IMR-90 (cell line): Measurements from ENCODE around the gene SIRT2. TPM values are rescaled to one million over a fixed set of nuclear protein-coding genes. Genes with fewer than 3 reads are reported as not detected.

Experiments used
- ATAC-seq: fragments of 200-7000 bp; cut with Tn5 transposase; 2 replicates; pipeline ENCODE4 v1.9.1; 2020; ENCODE audit warnings: low read depth, mild to moderate bottlenecking, moderate library complexity
- BruUV-seq: library from RNA; stranded (reverse); fragments of 400-500 nt; replicated peaks from 2 replicates; lab custom pipeline; 2021; lab: Mats Ljungman, UMichigan
- CTCF ChIA-PET: fragments of 300-600 bp; formaldehyde crosslinking; extraction: SDS; loops from one replicate; lab custom pipeline; 2021; ENCODE audit warnings: antibody characterized with exemption; lab: Yijun Ruan, JAX
- POLR2A ChIA-PET: fragments of 300-600 bp; sonication (Branson Sonifier 250); formaldehyde crosslinking; loops from one replicate; lab custom pipeline; 2022; ENCODE audit warnings: antibody characterized with exemption; ENCODE audit not compliant: unreplicated experiment; lab: Charles Lee
- DNase-seq: peaks from one replicate; pipeline ENCODE4 v3.0.0; 2013
- H2AFZ ChIP-seq: replicated peaks from 2 replicates; pipeline ENCODE3; 2013; ENCODE audit warnings: low read length, mild to moderate bottlenecking; ENCODE audit not compliant: poor library complexity
- H2AK5ac ChIP-seq: 2 replicates; pipeline ENCODE4 v1.6.1; 2013; ENCODE audit warnings: low read depth, low read length, inconsistent platforms
- H2AK9ac ChIP-seq: replicated peaks from 2 replicates; pipeline ENCODE3; 2013; ENCODE audit warnings: mild to moderate bottlenecking, low read depth, low read length, moderate library complexity; ENCODE audit not compliant: poor library complexity
- H2BK120ac ChIP-seq: 2 replicates; pipeline ENCODE4 v1.6.1; 2013; ENCODE audit warnings: low read depth, low read length, inconsistent platforms
- H2BK15ac ChIP-seq: 3 replicates; pipeline ENCODE4 v1.6.1; 2013; ENCODE audit warnings: low read depth, low read length, inconsistent platforms
- H2BK20ac ChIP-seq: 2 replicates; pipeline ENCODE4 v1.6.1; 2013; ENCODE audit warnings: low read depth, mild to moderate bottlenecking, inconsistent platforms, low read length, moderate library complexity
- H2BK5ac ChIP-seq: 2 replicates; pipeline ENCODE4 v1.6.1; 2013; ENCODE audit warnings: mild to moderate bottlenecking, low read depth, low read length, inconsistent platforms; ENCODE audit not compliant: poor library complexity, severe bottlenecking
- H3K14ac ChIP-seq: replicated peaks from 2 replicates; pipeline ENCODE4 v1.6.1; 2013; ENCODE audit warnings: low read depth, low read length, inconsistent platforms
- H3K18ac ChIP-seq: 2 replicates; pipeline ENCODE4 v1.6.1; 2013; ENCODE audit warnings: low read depth, low read length, control low read depth
- H3K23ac ChIP-seq: 2 replicates; pipeline ENCODE4 v1.6.1; 2013; ENCODE audit warnings: low read depth, low read length, inconsistent platforms
- H3K27ac ChIP-seq: 2 replicates; pipeline ENCODE4 v1.5.1; 2013; ENCODE audit warnings: mild to moderate bottlenecking, control low read depth, low read length; ENCODE audit not compliant: insufficient read depth
- H3K27me3 ChIP-seq: 2 replicates; pipeline ENCODE4 v1.6.1; 2013; ENCODE audit warnings: low read length; ENCODE audit not compliant: control insufficient read depth, insufficient read depth
- H3K36me3 ChIP-seq: 2 replicates; pipeline ENCODE4 v1.6.1; 2013; ENCODE audit warnings: low read length, mixed read lengths; ENCODE audit not compliant: control insufficient read depth, insufficient read depth
- H3K4ac ChIP-seq: 2 replicates; pipeline ENCODE4 v1.6.1; 2013; ENCODE audit warnings: low read depth, low read length, inconsistent platforms
- H3K4me1 ChIP-seq: 2 replicates; pipeline ENCODE4 v1.6.1; 2013; ENCODE audit warnings: low read length, mixed read lengths; ENCODE audit not compliant: control insufficient read depth, insufficient read depth
- H3K4me2 ChIP-seq: 2 replicates; pipeline ENCODE4 v1.6.1; 2013; ENCODE audit warnings: low read depth, mild to moderate bottlenecking, control low read depth, low read length, moderate library complexity
- H3K4me3 ChIP-seq: 2 replicates; pipeline ENCODE4 v1.5.1; 2013; ENCODE audit warnings: low read depth, mild to moderate bottlenecking, control low read depth, low read length, moderate library complexity; ENCODE audit not compliant: insufficient read depth
- H3K56ac ChIP-seq: 2 replicates; pipeline ENCODE4 v1.6.1; 2013; ENCODE audit warnings: low read length, inconsistent platforms; ENCODE audit not compliant: insufficient read depth; ENCODE audit errors: extremely low read depth
- H3K79me1 ChIP-seq, 2 experiments: 2 replicates each; pipeline ENCODE4 v1.6.1; 2013; ENCODE audit warnings: low read length in 2 of 2, inconsistent platforms in 1 of 2, low read depth in 1 of 2
- H3K9ac ChIP-seq: 2 replicates; pipeline ENCODE4 v1.6.1; 2013; ENCODE audit warnings: low read depth, low read length, control low read depth
- H3K9me1 ChIP-seq: 2 replicates; pipeline ENCODE4 v1.6.1; 2013; ENCODE audit warnings: low read length, inconsistent platforms; ENCODE audit not compliant: insufficient read depth
- H3K9me3 ChIP-seq: 2 replicates; pipeline ENCODE4 v1.6.1; 2013; ENCODE audit warnings: low read length; ENCODE audit not compliant: control insufficient read depth, insufficient read depth
- H4K20me1 ChIP-seq: 2 replicates; pipeline ENCODE4 v1.6.1; 2013; ENCODE audit warnings: low read length, inconsistent platforms; ENCODE audit not compliant: insufficient read depth
- H4K5ac ChIP-seq: 2 replicates; pipeline ENCODE4 v1.6.1; 2013; ENCODE audit warnings: mild to moderate bottlenecking, low read depth, low read length, control low read depth
- H4K8ac ChIP-seq, 2 experiments: 2 replicates each; pipeline ENCODE4 v1.6.1; 2013; ENCODE audit warnings: low read depth in 2 of 2, low read length in 2 of 2, control low read depth in 1 of 2, inconsistent platforms in 1 of 2
- H4K91ac ChIP-seq: 2 replicates; pipeline ENCODE4 v1.6.1; 2013; ENCODE audit warnings: low read depth, low read length, inconsistent platforms; ENCODE audit not compliant: insufficient read depth
- BHLHE40 ChIP-seq: fragments of 150-350 bp; IDR thresholded peaks from 2 replicates; pipeline ENCODE4 v1.6.1; 2016; ENCODE audit warnings: mild to moderate bottlenecking, low read depth, low read length
- CEBPB ChIP-seq: IDR thresholded peaks from 2 replicates; pipeline ENCODE4 v1.6.1; 2012; ENCODE audit warnings: low read depth, low read length, improper control_type of control experiment
- CHD1 ChIP-seq: IDR thresholded peaks from 2 replicates; pipeline ENCODE4 v1.6.1; 2012; ENCODE audit warnings: low read depth, low read length, improper control_type of control experiment
- ELK1 ChIP-seq: fragments of 150-350 bp; IDR thresholded peaks from 2 replicates; pipeline ENCODE4 v1.6.1; 2016; ENCODE audit warnings: low read depth, mild to moderate bottlenecking, low read length, moderate library complexity, borderline replicate concordance
- MAFK ChIP-seq: IDR thresholded peaks from 2 replicates; pipeline ENCODE4 v1.6.1; 2012; ENCODE audit warnings: low read depth, low read length, improper control_type of control experiment
- MAZ ChIP-seq: IDR thresholded peaks from 2 replicates; pipeline ENCODE4 v1.6.1; 2012; ENCODE audit warnings: low read depth, mild to moderate bottlenecking, low read length, improper control_type of control experiment, moderate library complexity, borderline replicate concordance
- MXI1 ChIP-seq: IDR thresholded peaks from 2 replicates; pipeline ENCODE4 v1.6.1; 2012; ENCODE audit warnings: low read depth, mild to moderate bottlenecking, low read length, moderate library complexity, borderline replicate concordance
- NFE2L2 ChIP-seq: fragments of 150-350 bp; IDR thresholded peaks from 2 replicates; pipeline ENCODE4 v1.6.1; 2016; ENCODE audit warnings: low read depth, mild to moderate bottlenecking, low read length
- POLR2A ChIP-seq: IDR thresholded peaks from 2 replicates; pipeline ENCODE4 v1.6.1; 2012; ENCODE audit warnings: mild to moderate bottlenecking, low read depth, low read length
- RAD21 ChIP-seq: IDR thresholded peaks from 2 replicates; pipeline ENCODE4 v1.6.1; 2012; ENCODE audit warnings: low read length, improper control_type of control experiment
- RCOR1 ChIP-seq: IDR thresholded peaks from 2 replicates; pipeline ENCODE4 v1.6.1; 2012; ENCODE audit warnings: mild to moderate bottlenecking, low read length, improper control_type of control experiment; ENCODE audit not compliant: insufficient replicate concordance
- RFX5 ChIP-seq: IDR thresholded peaks from 2 replicates; pipeline ENCODE4 v1.8.0; 2012; ENCODE audit warnings: low read depth, mild to moderate bottlenecking, low read length, moderate library complexity
- WGBS, 2 experiments: methylation state at CpG; one replicate each; pipeline versions ENCODE4 v1.1.5 to v1.1.7; 2013; ENCODE audit warnings: missing lambda C conversion rate in 2 of 2; ENCODE audit not compliant: insufficient read length in 1 of 2; ENCODE audit errors: extremely low coverage in 2 of 2; 5-methylcytosine and 5-hydroxymethylcytosine counted together
- dilution Hi-C: fragments of 300-500 bp; cut with HindIII; formaldehyde crosslinking; loops from one replicate; pipeline ENCODE4 v1.14.3; 2018; ENCODE audit warnings: low sequenced_read_pairs; ENCODE audit not compliant: unreplicated experiment
- in situ Hi-C: fragments of 300-500 bp; cut with MboI; formaldehyde crosslinking; loops from 3 replicates; pipeline ENCODE4 v1.14.3; 2019; ENCODE audit warnings: low sequenced_read_pairs, inconsistent platforms, mixed read lengths
- intact Hi-C: fragments of 100-400 bp; cut with micrococcal nuclease; formaldehyde crosslinking; loops from 2 replicates; pipeline ENCODE4 v1.10.0; 2022
- polyA plus RNA-seq, 3 experiments: library from polyadenylated mRNA; depleted of rRNA; stranded (reverse); fragments of >200 nt; gene quantifications; 2 replicates each; pipeline ENCODE4 v1.2.3, GENCODE V29; 2012; ENCODE audit warnings: low replicate concordance in 1 of 3
- total RNA-seq: library from RNA; depleted of rRNA; stranded (reverse); fragments of >200 nt; gene quantifications from 2 replicates; pipeline ENCODE4 v1.2.3, GENCODE V29; 2012
- TF ChIP-seq, protein P1 (sequence below): conservative IDR thresholded peaks from 2 replicates; pipeline ENCODE4 v1.5.1; 2012; ENCODE audit warnings: mild to moderate bottlenecking, low read depth, low read length, improper control_type of control experiment
- TF ChIP-seq, protein P2 (sequence below): fragments of 150-350 bp; IDR thresholded peaks from 2 replicates; pipeline ENCODE4 v1.6.1; 2017; ENCODE audit warnings: mild to moderate bottlenecking, antibody characterized with exemption, low read length, low read depth

The SIRT2 gene
- total and polyA plus RNA-seq, 2 of the 4 experiments (the other 2 are of a cell fraction): 43.0 to 50.0 TPM

GRCh38 chr19:38856813-38857212 lies 42.6 kb downstream of the SIRT2 start:
- H3K27ac ChIP-seq: no peak overlapping the region
- H3K9ac ChIP-seq: no peak overlapping the region
- dilution Hi-C loops (no loop called here), intact Hi-C loops (no loop called here), in situ Hi-C loops (no loop called here)
- no peaks in the 10 kb centered on the region for H3K9me3 ChIP-seq
- no peak overlapping the region for H3K4me2 ChIP-seq
- no peak overlapping the region for H2AK5ac ChIP-seq
- H3K27me3 ChIP-seq: no peaks in the 10 kb centered on the region
- H4K91ac ChIP-seq: no peak overlapping the region
- no peak overlapping the region for H3K4ac ChIP-seq
- H3K9me1 ChIP-seq: no peaks in the 10 kb centered on the region
- H2BK5ac ChIP-seq: no peak overlapping the region
- H2AFZ ChIP-seq: no peak overlapping the region
- H3K14ac ChIP-seq: no peak overlapping the region
- no peak for TF ChIP-seq RFX5
- no peak for TF ChIP-seq ELK1
- no peak for TF ChIP-seq CEBPB
- TF ChIP-seq RCOR1: no peak
- TF ChIP-seq, protein P1, sequence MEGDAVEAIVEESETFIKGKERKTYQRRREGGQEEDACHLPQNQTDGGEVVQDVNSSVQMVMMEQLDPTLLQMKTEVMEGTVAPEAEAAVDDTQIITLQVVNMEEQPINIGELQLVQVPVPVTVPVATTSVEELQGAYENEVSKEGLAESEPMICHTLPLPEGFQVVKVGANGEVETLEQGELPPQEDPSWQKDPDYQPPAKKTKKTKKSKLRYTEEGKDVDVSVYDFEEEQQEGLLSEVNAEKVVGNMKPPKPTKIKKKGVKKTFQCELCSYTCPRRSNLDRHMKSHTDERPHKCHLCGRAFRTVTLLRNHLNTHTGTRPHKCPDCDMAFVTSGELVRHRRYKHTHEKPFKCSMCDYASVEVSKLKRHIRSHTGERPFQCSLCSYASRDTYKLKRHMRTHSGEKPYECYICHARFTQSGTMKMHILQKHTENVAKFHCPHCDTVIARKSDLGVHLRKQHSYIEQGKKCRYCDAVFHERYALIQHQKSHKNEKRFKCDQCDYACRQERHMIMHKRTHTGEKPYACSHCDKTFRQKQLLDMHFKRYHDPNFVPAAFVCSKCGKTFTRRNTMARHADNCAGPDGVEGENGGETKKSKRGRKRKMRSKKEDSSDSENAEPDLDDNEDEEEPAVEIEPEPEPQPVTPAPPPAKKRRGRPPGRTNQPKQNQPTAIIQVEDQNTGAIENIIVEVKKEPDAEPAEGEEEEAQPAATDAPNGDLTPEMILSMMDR: no peak
- TF ChIP-seq NFE2L2: no peak
- no peak for TF ChIP-seq RAD21
- TF ChIP-seq BHLHE40: no peak
- TF ChIP-seq MXI1: no peak
- no peak for TF ChIP-seq MAFK
- TF ChIP-seq, protein P2, sequence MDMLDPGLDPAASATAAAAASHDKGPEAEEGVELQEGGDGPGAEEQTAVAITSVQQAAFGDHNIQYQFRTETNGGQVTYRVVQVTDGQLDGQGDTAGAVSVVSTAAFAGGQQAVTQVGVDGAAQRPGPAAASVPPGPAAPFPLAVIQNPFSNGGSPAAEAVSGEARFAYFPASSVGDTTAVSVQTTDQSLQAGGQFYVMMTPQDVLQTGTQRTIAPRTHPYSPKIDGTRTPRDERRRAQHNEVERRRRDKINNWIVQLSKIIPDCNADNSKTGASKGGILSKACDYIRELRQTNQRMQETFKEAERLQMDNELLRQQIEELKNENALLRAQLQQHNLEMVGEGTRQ: no peak
- TF ChIP-seq CHD1: no peak
- no peak for TF ChIP-seq MAZ
- TF ChIP-seq POLR2A: no peak
- H2BK20ac ChIP-seq: no peak overlapping the region
- no peak overlapping the region for H3K4me3 ChIP-seq
- POLR2A ChIA-PET: no interaction called here
- WGBS, 2 experiments: 80% methylated on average over 1 of the region's 3 CpGs; no CpG with 5 or more reads in 1 of the 2 experiments
- peaks cover 0 to 9% of the 10 kb centered on the region in 2 experiments; a peak in 2 of 4 replicates for H3K79me1 ChIP-seq
- no peak overlapping the region for H2BK120ac ChIP-seq
- CTCF ChIA-PET: no interaction called here
- no peak overlapping the region for H2AK9ac ChIP-seq
- no TSS peak for BruUV-seq
- peaks cover 2% of the 10 kb centered on the region; the same call in 1 of the 2 replicates for H3K4me1 ChIP-seq
- H2BK15ac ChIP-seq: no peak overlapping the region
- H3K56ac ChIP-seq: no peak overlapping the region
- H4K8ac ChIP-seq: no peak overlapping the region
- ATAC-seq (no peak), DNase-seq (no peak)
- no peaks in the 10 kb centered on the region for H4K20me1 ChIP-seq
- H3K36me3 ChIP-seq: no peaks in the 10 kb centered on the region
- no peak overlapping the region for H4K5ac ChIP-seq
- H3K18ac ChIP-seq: no peak overlapping the region
- H3K23ac ChIP-seq: no peak overlapping the region
